Panc1 (cell line): ENCODE results near the gene EML5.

Source experiments
- POLR2AphosphoS5 ChIP-seq: IDR thresholded peaks from 2 replicates; pipeline ENCODE4 v1.6.1; 2012; ENCODE audit warnings: mild to moderate bottlenecking, low read depth, low read length, moderate library complexity
- SIN3A ChIP-seq: IDR thresholded peaks from 2 replicates; pipeline ENCODE4 v1.6.1; 2012; ENCODE audit warnings: low read depth, mild to moderate bottlenecking, low read length, moderate library complexity, borderline replicate concordance; ENCODE audit not compliant: insufficient read depth
- TCF7L2 ChIP-seq: IDR thresholded peaks from 2 replicates; pipeline ENCODE4 v1.6.1; 2011; ENCODE audit warnings: mild to moderate bottlenecking, low read depth, low read length, inconsistent platforms
- TF ChIP-seq, protein P1 (sequence below): fragments of 450-650 bp; IDR thresholded peaks from 2 replicates; pipeline ENCODE4 v1.5.1; 2017; ENCODE audit warnings: mild to moderate bottlenecking
- TF ChIP-seq, protein P2 (sequence below), 2 experiments: IDR thresholded peaks; 2 replicates each; pipeline ENCODE4 v1.6.1; 2011 to 2012; ENCODE audit warnings: low read depth in 2 of 2, control low read depth in 1 of 2, low read length in 1 of 2, mild to moderate bottlenecking in 1 of 2, moderate library complexity in 1 of 2; ENCODE audit not compliant: insufficient read depth in 1 of 2

DNA sequence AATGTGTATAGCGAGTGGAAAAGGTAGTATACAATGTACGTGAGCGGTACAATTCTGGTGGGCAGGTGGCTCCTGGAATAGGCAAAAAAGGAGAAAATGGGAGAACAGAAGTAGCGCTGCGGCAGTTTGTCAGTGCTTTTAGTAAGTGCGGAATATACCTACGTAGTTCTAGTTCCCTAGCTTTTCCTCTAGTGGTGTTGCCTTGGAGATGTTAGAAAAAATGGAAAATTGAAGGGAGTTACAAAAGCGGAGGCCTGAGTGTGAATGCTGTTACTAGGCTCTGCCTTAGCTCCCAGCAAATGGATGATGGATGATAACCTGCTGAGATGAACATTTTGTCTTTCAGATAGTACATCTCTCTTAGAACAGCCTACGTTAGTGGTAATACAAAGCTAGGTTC, 32.8 kb upstream of the EML5 start:
- TF ChIP-seq, protein P1, sequence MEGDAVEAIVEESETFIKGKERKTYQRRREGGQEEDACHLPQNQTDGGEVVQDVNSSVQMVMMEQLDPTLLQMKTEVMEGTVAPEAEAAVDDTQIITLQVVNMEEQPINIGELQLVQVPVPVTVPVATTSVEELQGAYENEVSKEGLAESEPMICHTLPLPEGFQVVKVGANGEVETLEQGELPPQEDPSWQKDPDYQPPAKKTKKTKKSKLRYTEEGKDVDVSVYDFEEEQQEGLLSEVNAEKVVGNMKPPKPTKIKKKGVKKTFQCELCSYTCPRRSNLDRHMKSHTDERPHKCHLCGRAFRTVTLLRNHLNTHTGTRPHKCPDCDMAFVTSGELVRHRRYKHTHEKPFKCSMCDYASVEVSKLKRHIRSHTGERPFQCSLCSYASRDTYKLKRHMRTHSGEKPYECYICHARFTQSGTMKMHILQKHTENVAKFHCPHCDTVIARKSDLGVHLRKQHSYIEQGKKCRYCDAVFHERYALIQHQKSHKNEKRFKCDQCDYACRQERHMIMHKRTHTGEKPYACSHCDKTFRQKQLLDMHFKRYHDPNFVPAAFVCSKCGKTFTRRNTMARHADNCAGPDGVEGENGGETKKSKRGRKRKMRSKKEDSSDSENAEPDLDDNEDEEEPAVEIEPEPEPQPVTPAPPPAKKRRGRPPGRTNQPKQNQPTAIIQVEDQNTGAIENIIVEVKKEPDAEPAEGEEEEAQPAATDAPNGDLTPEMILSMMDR, result no peak
- TF ChIP-seq SIN3A, result no peak
- TF ChIP-seq POLR2AphosphoS5, result no peak
- TF ChIP-seq, protein P2, sequence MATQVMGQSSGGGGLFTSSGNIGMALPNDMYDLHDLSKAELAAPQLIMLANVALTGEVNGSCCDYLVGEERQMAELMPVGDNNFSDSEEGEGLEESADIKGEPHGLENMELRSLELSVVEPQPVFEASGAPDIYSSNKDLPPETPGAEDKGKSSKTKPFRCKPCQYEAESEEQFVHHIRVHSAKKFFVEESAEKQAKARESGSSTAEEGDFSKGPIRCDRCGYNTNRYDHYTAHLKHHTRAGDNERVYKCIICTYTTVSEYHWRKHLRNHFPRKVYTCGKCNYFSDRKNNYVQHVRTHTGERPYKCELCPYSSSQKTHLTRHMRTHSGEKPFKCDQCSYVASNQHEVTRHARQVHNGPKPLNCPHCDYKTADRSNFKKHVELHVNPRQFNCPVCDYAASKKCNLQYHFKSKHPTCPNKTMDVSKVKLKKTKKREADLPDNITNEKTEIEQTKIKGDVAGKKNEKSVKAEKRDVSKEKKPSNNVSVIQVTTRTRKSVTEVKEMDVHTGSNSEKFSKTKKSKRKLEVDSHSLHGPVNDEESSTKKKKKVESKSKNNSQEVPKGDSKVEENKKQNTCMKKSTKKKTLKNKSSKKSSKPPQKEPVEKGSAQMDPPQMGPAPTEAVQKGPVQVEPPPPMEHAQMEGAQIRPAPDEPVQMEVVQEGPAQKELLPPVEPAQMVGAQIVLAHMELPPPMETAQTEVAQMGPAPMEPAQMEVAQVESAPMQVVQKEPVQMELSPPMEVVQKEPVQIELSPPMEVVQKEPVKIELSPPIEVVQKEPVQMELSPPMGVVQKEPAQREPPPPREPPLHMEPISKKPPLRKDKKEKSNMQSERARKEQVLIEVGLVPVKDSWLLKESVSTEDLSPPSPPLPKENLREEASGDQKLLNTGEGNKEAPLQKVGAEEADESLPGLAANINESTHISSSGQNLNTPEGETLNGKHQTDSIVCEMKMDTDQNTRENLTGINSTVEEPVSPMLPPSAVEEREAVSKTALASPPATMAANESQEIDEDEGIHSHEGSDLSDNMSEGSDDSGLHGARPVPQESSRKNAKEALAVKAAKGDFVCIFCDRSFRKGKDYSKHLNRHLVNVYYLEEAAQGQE (IDR thresholded peaks at IDR 0.05; ENCODE audit: insufficient read depth in 1 of 2, low read depth in 2 of 2, low read length in 1 of 2), result no peak
- TF ChIP-seq TCF7L2, result no peak
